ENCODE results near the gene GJC2. TPM values are rescaled to one million over a fixed set of nuclear protein-coding genes. Genes with fewer than 3 reads are reported as not detected.
A peak's percentile ranks its signal among the peaks of the same experiment; 100 is the strongest.

GJC2 gene
- total RNA-seq, 4 donors from 2014 or later, result 1.9 to 5.5 (median 2.9) TPM

DNA sequence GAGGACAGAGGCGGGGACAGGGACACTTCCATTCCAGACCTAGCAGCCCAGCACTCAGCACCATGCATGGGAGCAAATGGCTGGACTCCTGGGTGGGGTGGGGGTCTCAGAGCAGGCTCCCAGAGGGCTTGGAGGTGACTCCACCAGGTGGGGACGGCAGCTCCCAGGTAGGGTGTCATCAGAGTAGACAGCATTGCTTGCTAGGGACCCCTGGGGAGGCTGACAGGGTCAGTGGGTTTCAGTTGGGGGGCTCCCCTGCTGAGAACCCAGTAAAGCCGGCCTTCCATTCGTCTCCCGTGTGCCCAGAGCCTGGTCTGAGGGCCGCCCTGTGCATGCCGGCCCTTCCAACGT, 4.8 kb upstream of the GJC2 start:
- DNase-seq (ENCODE audit: low spot score) (no peak), ATAC-seq (ENCODE audit: low FRiP score) (no peak)
- TF ChIP-seq, protein P1, sequence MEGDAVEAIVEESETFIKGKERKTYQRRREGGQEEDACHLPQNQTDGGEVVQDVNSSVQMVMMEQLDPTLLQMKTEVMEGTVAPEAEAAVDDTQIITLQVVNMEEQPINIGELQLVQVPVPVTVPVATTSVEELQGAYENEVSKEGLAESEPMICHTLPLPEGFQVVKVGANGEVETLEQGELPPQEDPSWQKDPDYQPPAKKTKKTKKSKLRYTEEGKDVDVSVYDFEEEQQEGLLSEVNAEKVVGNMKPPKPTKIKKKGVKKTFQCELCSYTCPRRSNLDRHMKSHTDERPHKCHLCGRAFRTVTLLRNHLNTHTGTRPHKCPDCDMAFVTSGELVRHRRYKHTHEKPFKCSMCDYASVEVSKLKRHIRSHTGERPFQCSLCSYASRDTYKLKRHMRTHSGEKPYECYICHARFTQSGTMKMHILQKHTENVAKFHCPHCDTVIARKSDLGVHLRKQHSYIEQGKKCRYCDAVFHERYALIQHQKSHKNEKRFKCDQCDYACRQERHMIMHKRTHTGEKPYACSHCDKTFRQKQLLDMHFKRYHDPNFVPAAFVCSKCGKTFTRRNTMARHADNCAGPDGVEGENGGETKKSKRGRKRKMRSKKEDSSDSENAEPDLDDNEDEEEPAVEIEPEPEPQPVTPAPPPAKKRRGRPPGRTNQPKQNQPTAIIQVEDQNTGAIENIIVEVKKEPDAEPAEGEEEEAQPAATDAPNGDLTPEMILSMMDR (IDR thresholded peaks at IDR 0.05), result no peak

DNA sequence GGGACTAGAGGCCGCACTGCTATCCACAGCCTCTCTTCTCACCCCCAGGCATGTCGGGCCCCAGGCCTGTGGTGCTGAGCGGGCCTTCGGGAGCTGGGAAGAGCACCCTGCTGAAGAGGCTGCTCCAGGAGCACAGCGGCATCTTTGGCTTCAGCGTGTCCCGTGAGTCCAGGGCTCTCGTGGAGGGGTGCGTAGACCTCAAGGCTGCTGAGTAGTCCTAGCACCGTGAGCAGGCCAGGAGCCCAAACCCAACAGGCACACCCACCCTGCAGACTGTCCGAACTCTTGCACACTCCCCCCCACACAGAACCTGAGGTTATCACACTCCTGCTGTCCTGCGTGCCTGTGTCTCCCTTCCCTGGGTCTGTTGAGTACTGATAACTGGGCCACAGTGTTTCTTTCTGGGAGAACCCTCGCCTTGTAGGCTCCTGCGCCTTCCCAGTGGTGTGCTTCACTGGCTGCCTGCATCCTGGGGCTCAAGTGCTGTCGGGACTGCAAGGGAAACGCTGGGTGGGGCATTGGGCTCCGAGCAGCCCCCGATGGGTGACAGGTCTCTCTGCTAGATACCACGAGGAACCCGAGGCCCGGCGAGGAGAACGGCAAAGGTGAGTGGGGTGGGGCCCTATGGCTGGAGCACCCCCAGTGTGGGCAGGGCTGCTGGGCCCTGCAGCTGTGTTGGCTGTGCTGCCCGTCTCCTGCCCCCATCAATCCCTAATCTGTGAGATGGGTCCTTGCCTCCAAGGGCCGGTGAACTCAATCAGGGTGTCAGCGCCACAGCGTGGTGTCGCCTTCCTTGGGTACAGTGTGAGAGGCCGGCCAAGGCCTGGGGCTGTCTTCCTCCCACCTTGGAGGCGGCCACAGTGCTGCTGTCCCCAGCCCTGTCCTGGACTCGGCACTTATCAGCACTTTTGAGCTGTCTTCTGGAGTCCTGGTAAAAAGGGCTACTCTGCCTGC, 4.0 kb upstream of the GJC2 start:
- ATAC-seq (ENCODE audit: low FRiP score) (no peak), DNase-seq (ENCODE audit: low spot score) (no peak)
- TF ChIP-seq, protein P1 (IDR thresholded peaks at IDR 0.05), result no peak

DNA sequence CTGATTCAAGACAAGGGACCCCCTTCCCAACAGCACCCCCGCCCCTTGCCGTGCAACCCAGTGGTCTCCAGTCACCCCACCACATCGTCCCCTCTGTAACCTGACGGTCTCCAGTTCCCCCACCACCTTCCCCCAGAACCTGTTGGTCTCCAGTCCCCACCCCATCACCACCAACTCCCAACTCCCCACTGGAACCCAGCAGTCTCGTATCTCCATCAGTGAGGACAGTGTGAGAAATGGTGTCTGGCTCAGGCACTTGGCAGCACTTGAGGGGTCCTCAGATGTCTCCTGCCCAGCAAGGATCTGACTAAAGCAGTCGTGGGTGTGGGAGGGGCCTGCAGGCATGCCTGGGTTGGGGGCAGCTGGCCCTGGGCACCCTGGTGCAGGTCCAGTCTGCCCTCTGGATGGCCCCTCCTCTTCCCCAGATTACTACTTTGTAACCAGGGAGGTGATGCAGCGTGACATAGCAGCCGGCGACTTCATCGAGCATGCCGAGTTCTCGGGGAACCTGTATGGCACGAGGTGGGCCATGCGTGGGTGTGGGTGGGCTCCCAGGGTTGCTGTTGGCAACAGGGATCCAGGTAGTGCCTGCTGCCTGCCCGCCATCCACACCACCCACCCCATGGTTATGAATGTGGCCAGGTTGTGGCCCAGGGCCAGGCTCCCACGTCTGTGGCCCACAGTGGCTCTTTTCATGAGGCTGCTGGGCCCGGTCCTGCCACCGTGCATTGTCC, 3.1 kb upstream of the GJC2 start:
- no peak for DNase-seq (ENCODE audit: low spot score)
- TF ChIP-seq, protein P1 (IDR thresholded peaks at IDR 0.05), result no peak
- no peak for ATAC-seq (ENCODE audit: low FRiP score)

DNA sequence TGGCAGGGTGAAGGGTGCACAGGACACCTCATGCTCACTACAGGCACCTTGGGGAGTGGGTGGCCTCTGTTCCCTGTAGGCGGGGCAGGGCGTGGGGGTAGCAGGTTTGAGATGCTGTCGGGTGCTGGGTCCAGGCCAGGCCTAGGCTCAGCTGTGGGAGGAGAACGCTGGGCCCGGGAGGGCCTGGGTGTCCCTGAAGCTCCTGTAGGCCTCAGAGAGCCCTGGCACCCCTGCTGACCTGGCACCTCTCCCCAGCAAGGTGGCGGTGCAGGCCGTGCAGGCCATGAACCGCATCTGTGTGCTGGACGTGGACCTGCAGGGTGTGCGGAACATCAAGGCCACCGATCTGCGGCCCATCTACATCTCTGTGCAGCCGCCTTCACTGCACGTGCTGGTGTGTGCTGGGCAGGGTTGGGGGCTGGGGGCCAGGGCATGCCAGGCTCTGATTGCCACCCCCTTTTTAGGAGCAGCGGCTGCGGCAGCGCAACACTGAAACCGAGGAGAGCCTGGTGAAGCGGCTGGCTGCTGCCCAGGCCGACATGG, 2.5 kb upstream of the GJC2 start:
- TF ChIP-seq, protein P1 (IDR thresholded peaks at IDR 0.05), result no peak
- no peak for DNase-seq (ENCODE audit: low spot score)

DNA sequence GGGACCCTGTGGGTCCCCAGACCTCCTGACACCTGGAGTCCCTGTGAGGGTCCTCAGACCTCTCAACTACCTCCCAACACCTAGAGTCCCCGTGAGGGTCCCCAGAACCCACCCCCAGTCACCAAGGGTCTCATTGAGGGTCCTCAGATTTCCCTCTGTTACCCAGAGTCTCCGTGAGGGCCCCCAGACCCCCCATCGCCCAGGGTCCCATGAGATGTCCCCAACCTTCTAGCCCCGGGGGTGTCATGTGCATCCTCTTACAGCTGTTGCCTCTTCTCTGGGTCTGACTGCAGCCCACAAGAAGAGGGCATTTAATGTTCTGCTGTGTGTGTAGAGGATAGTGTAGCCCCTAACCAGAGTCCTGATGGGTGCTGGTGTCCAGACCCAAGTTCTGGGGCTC, 2.0 kb upstream of the GJC2 start:
- TF ChIP-seq, protein P1 (IDR thresholded peaks at IDR 0.05), result no peak
- DNase-seq (ENCODE audit: low spot score) (peak; percentile 10), ATAC-seq (ENCODE audit: low FRiP score) (no peak)

More for the DNA sequence above, 2.5 kb upstream of the GJC2 start:
- ATAC-seq (ENCODE audit: low FRiP score), result no peak

DNA sequence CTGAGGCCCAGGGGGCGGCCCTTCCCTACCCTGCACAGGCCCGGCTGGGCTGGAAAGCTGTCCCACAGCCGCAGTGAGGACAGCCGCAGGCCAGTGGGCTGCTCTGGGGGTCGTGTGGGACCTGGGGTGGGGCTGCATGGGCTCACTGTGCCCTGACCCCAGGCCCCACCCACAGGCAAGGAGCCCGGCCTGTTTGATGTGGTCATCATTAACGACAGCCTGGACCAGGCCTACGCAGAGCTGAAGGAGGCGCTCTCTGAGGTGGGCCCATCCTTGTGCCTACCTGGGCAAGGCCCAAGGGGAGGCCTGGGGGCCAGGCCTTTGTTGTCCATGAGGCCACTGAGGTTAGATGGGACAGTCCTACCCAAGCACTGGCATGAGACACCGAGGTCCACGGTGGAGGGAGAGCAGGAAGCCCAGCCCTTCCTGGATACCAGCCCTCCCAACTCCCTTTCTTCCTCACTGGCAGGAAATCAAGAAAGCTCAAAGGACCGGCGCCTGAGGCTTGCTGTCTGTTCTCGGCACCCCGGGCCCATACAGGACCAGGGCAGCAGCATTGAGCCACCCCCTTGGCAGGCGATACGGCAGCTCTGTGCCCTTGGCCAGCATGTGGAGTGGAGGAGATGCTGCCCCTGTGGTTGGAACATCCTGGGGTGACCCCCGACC, 1.4 kb upstream of the GJC2 start:
- TF ChIP-seq, protein P1 (IDR thresholded peaks at IDR 0.05), result no peak
- DNase-seq (ENCODE audit: low spot score) (peak; percentile 12), ATAC-seq (ENCODE audit: low FRiP score) (no peak)

Data from omental fat pad (tissue), 4 donors.